Glutamatergic neuron (in vitro differentiated cells): ENCODE measurements around the gene ETV6. TPM values are rescaled to one million over a fixed set of nuclear protein-coding genes. Genes with fewer than 3 reads are reported as not detected.
"Not testable (repeated sequence)": the region's sequence is repeated elsewhere in the genome, so short reads cannot be mapped to it uniquely, and the experiment has no call there.

Experiments used
- DNase-seq: peaks from one replicate; pipeline ENCODE4 v3.0.0; 2022
- H3K27ac Mint-ChIP-seq: one replicate; pipeline ENCODE4 v1.8.0; 2020; ENCODE audit warnings: mild to moderate bottlenecking, mixed read lengths, inconsistent platforms; ENCODE audit not compliant: unreplicated experiment
- H3K27me3 Mint-ChIP-seq: one replicate; pipeline ENCODE4 v1.8.0; 2020; ENCODE audit warnings: mild to moderate bottlenecking, moderate library complexity, mixed read lengths, inconsistent platforms; ENCODE audit not compliant: unreplicated experiment
- H3K36me3 Mint-ChIP-seq: one replicate; pipeline ENCODE4 v1.8.0; 2020; ENCODE audit warnings: mild to moderate bottlenecking, mixed read lengths, inconsistent platforms; ENCODE audit not compliant: unreplicated experiment
- H3K4me1 Mint-ChIP-seq: one replicate; pipeline ENCODE4 v1.8.0; 2020; ENCODE audit warnings: mild to moderate bottlenecking, low read depth, mixed read lengths, inconsistent platforms; ENCODE audit not compliant: unreplicated experiment
- H3K4me3 Mint-ChIP-seq: one replicate; pipeline ENCODE4 v1.8.0; 2020; ENCODE audit warnings: mild to moderate bottlenecking, mixed read lengths, inconsistent platforms; ENCODE audit not compliant: unreplicated experiment
- H3K9me3 Mint-ChIP-seq: one replicate; pipeline ENCODE4 v1.8.0; 2020; ENCODE audit warnings: mild to moderate bottlenecking, moderate library complexity, mixed read lengths, inconsistent platforms; ENCODE audit not compliant: unreplicated experiment
- CTCF ChIP-seq: fragments of 200-600 bp; sonication (generic); IDR thresholded peaks from one replicate; pipeline ENCODE4 v1.5.0; 2021; ENCODE audit not compliant: partially characterized antibody, unreplicated experiment
- total RNA-seq: library from RNA; stranded (reverse); fragmentation: NEBNext Ultra II Directional; extraction: Animal tissue kit (Norgen Biotek cat#: 25700); gene quantifications from one replicate; pipeline ENCODE4 v1.2.1, GENCODE V29; 2021; ENCODE audit not compliant: unreplicated experiment

The ETV6 gene
- total RNA-seq, 1 donor from 2014 or later = 10.1 TPM

GRCh38 chr12:11907625-11908024, 258.2 kb downstream of the ETV6 start:
- Mint-ChIP-seq H3K4me3 (no peak overlapping the region), H3K27ac (no peak overlapping the region), H3K36me3 (peaks cover 13% of the 10 kb centered on the region), H3K27me3 (no peaks in the 10 kb centered on the region), H3K9me3 (peaks cover 9% of the 10 kb centered on the region), H3K4me1 (no peaks in the 10 kb centered on the region)
- no peak for TF ChIP-seq CTCF
- no peak for DNase-seq

- H3K36me3 Mint-ChIP-seq = peaks cover 13% of the 10 kb centered on the region
- H3K27me3 Mint-ChIP-seq, H3K4me3 Mint-ChIP-seq, H3K4me1 Mint-ChIP-seq, DNase-seq, H3K9me3 Mint-ChIP-seq, H3K27ac Mint-ChIP-seq: not testable (repeated sequence)
These were observed 259.9 kb downstream of the ETV6 start for GRCh38 chr12:11909406-11909805.

GRCh38 chr12:11916113-11916512, 266.6 kb downstream of the ETV6 start:
- no peak for TF ChIP-seq CTCF
- H3K27ac Mint-ChIP-seq = no peak overlapping the region
- H3K36me3 Mint-ChIP-seq = no peaks in the 10 kb centered on the region
- no peak for DNase-seq
- peaks cover 2% of the 10 kb centered on the region for H3K9me3 Mint-ChIP-seq
- H3K4me1 Mint-ChIP-seq = no peaks in the 10 kb centered on the region
- peaks cover 2% of the 10 kb centered on the region for H3K27me3 Mint-ChIP-seq
- H3K4me3 Mint-ChIP-seq = no peak overlapping the region

GRCh38 chr12:11916771-11917170, 267.3 kb downstream of the ETV6 start:
- Mint-ChIP-seq H3K36me3 (no peaks in the 10 kb centered on the region), H3K4me1 (no peaks in the 10 kb centered on the region), H3K27me3 (peaks cover 2% of the 10 kb centered on the region), H3K4me3 (no peak overlapping the region), H3K27ac (no peak overlapping the region), H3K9me3 (no peaks in the 10 kb centered on the region)
- no peak for DNase-seq
- TF ChIP-seq CTCF = no peak

GRCh38 chr12:11917501-11917900, 268.0 kb downstream of the ETV6 start:
- Mint-ChIP-seq H3K27me3 (peaks cover 2% of the 10 kb centered on the region), H3K27ac (no peak overlapping the region), H3K4me3 (no peak overlapping the region), H3K4me1 (no peaks in the 10 kb centered on the region), H3K36me3 (no peaks in the 10 kb centered on the region), H3K9me3 (no peaks in the 10 kb centered on the region)
- no peak for TF ChIP-seq CTCF
- DNase-seq = no peak

GRCh38 chr12:11920231-11920630, 270.8 kb downstream of the ETV6 start:
- no peak overlapping the region for H3K27ac Mint-ChIP-seq
- H3K9me3 Mint-ChIP-seq = no peaks in the 10 kb centered on the region
- no peak for TF ChIP-seq CTCF
- peaks cover 2% of the 10 kb centered on the region for H3K27me3 Mint-ChIP-seq
- H3K36me3 Mint-ChIP-seq = no peaks in the 10 kb centered on the region
- no peaks in the 10 kb centered on the region for H3K4me1 Mint-ChIP-seq
- no peak overlapping the region for H3K4me3 Mint-ChIP-seq
- DNase-seq = no peak
